MM.1S (cell line): ENCODE measurements around the gene ZNF827.

Source experiments
- EZH2 ChIP-seq: fragments of 300-600 bp; sonication (generic); optimal IDR thresholded peaks from 2 replicates; pipeline ENCODE3; 2017; ENCODE audit warnings: low read depth, mild to moderate bottlenecking, antibody characterized with exemption, low read length, mixed read lengths
- EZH2phosphoT487 ChIP-seq: fragments of 300-600 bp; sonication (generic); IDR thresholded peaks from 2 replicates; pipeline ENCODE4 v1.6.1; 2018; ENCODE audit warnings: antibody characterized with exemption, low read length
- TF ChIP-seq, protein P1 (sequence below): fragments of 300-600 bp; sonication (generic); IDR thresholded peaks from 2 replicates; pipeline ENCODE4 v1.5.1; 2016; ENCODE audit warnings: antibody characterized with exemption, low read length, mixed read lengths

DNA sequence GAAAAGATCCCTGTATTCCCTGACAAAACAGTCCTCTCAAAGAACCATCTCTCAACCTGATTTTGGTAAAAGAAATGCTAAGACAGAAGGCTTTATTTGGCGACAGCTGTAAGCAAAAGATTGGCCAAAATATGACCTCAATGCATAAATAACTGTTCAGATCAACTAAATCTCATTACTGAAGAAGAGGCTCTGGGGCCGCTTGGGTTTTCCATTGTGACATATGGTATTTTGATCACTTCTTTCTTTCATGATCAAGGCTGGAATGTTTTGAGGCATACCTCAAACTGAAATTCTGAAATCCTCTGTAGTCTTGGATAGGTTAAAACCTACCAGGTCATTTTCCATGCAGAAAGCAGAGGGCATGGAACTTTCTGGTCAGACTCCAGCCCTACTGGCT, 152.4 kb downstream of the ZNF827 start:
- TF ChIP-seq, protein P1, sequence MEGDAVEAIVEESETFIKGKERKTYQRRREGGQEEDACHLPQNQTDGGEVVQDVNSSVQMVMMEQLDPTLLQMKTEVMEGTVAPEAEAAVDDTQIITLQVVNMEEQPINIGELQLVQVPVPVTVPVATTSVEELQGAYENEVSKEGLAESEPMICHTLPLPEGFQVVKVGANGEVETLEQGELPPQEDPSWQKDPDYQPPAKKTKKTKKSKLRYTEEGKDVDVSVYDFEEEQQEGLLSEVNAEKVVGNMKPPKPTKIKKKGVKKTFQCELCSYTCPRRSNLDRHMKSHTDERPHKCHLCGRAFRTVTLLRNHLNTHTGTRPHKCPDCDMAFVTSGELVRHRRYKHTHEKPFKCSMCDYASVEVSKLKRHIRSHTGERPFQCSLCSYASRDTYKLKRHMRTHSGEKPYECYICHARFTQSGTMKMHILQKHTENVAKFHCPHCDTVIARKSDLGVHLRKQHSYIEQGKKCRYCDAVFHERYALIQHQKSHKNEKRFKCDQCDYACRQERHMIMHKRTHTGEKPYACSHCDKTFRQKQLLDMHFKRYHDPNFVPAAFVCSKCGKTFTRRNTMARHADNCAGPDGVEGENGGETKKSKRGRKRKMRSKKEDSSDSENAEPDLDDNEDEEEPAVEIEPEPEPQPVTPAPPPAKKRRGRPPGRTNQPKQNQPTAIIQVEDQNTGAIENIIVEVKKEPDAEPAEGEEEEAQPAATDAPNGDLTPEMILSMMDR: no peak
- TF ChIP-seq EZH2phosphoT487 (no peak), EZH2 (no peak)
